ENCODE results near the gene GABRD.

The GABRD gene

DNA sequence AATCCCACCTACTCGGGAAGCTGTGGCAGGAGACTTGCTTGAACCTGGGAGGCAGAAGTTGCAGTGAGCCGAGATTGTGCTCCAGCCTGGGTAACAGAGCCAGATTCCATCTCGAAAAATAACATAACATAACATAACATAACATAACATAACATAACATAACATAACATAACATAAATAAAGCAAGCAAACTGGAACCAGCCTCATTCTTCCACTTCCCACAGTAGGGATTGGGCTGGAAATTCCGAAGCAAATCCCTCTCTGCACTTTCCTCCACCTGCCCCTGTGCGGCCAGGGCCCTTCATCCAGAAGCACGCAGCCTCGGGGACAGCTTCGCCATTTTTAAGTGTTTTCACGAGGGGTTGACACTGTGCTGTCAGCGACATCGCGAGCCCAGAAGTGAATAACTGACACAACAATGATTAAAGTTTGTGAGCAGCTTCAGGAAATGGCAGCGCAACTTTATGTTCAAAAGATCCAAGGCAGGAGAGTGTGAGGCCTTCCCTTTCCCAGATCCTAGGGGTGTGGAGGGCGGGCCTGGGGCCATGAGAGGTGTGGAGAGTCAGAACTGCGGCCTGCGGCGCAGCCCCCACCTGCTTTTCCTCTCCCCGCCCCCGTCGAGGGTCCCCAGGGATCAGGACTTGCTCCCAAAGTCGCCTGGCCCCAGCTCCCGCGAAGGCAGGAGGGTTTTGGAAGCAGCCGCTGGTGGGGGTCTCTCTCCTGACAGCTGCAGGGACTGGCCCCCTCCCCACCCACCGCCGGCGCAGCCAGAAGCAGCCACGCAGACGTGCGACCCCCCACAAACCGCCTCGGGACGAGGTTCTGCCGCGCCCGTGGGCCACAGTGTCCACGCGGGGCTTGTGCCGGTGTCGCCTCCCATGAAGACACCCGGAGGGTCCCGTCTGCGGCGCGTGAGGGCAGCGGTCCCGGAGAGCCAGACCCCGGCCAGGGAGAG lies 651 bp upstream of the GABRD start:
- no peak for DNase-seq (ENCODE audit: low read depth in 2 of 2)

DNA sequence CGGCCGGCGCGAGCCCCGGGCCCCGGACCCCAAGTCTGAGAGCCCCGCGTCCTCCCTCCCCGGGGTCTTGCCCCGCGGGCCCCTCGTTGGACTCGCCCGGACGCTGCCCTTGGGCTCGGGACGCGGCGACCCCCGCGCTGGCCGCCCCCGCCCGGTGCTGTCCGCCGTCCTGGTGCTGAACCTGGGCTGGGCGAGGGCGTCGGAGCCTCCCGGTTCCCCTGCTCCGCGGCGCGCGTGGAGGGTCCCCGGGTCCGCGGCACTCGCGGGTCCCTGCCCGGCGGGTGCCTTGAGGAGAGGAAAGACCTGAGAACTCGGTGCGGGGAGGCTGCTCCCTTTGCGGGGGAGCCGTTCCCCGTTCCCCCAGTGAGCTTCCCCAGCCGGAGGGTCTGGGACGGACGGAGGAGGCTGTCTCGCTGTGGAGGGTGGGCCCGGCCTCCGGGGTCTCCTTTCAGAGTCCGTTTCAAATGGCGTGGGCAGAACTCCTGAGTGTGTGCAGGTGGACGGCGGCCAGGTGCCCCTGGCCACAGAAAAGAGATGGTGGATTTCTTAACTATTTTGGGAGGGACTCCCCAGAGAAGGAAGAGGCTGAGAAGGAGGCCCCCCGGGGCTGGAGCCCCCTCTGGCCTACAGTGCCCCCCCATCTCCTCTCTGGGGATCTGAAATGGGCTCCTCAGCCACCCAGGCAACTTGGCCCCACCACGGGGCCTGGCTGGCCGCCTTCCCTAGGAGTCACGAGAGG lies 595 bp downstream of the GABRD start:
- DNase-seq (ENCODE audit: low read depth in 2 of 2): no peak

DNA sequence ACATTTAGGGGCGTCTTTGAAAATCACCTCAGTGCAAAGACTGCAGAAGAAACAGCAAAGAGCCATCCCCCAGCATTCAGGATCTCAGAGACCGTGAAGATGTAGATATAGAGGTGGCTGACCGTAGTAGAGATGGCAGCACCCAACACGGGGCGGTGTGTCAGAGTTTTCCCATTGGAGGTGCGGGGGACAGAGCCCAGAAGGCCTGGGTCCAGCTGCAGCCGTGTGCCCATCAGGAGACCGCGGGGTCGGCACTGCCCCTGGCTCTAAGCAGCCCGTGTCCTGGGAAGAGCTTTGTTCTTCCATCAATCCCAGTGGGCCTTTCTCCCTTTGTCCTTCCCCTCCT lies 1.1 kb downstream of the GABRD start:
- DNase-seq (ENCODE audit: low read depth in 2 of 2): no peak

DNA sequence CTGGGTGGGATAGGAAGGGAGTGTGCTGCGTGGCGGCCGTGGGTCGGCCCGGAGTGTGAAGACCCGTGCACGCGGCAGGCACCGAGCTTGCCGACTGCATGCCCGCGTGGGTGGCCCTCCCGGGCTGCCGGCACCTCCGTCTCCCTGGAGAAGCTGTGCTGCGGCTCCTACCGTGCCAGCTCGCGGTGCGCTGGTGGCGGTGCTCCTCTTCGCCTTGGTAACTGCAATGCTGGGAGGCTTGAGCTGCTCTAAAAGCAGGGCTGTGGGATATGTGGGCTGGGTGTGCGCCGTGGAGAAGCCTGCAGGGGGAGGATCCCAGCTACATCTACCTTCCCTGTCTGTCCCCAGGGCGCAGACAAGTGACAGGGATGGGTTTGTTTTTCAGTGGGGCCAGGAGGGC lies 2.4 kb downstream of the GABRD start:
- no peak for DNase-seq (ENCODE audit: low read depth in 2 of 2)

DNA sequence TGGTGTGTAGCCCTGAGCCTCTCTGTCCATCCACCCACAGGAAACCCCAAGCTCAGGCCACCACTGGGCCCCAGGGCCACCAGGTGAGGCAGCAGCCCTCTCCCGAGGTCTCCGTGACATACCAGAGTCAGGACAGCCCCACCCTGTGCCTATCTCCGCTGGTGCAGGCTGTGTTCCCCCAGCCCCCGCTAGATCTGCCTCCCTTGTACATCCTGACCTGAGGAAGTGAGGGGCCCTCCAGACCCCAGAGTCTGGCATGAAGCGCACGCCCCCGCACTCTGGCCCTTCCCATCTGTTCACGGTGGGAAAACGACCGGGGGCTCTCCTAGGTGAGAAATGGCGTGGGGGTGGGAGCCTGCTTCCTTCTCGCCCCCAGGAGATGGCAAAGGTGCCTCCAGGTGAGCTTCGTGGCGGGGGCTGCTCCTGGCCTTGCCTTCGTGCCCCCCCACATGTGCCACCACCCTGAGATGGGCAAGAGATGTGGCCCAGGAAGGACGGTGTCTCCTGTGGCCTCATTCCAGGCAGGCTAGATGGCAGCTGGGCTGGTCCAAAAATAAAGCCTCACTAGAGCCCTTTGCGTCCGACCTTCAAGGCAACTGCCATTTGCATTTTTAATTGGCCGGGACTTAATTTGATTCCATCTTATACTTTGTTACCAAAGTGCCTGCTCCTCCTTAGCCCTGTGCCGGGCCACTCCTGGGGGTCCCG lies 3.1 kb downstream of the GABRD start:
- no peak for DNase-seq (ENCODE audit: low read depth in 2 of 2)

DNA sequence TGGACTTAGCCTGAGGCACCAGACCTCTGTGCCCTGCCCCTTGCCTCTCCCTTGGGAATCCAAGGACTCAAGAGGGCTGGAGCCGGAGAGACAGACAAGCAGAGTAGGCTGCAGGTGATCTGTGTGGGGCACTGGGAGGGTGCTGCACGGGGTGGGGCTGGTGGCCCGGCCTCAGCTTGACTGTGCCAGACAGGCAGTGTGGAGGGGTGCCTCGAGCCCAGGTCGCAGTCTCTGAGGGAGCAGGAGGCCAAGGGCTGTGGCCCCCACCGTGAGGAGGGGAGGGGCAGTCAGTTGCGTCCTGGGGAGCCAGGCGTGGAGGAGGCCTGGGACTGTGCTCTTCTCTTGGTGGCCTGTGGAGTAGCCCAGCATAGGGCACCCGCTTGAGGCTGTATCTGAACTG lies 4.0 kb downstream of the GABRD start:
- no peak for DNase-seq (ENCODE audit: low read depth in 2 of 2)

DNA sequence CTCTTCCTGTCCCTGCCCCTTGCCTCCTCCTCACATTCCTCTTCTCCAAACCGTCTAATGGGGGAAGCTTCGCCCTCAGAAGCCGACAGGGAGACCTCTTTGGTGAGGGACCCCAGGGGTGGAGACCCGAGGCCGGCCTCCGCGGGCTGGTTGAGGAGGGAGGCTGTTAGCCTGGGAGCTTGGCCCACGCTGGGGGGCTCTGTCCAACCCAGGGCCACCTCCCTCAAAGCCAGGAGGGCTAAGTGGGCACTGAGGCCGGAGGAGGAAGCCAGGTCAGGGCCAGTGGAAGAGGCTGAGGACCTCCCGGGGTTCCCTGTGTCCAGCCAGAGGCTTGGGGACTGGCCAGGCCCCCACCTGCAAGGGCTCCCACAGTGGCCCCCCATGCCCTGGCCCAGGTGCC lies 5.3 kb downstream of the GABRD start:
- DNase-seq (ENCODE audit: low read depth in 2 of 2): no peak

DNA sequence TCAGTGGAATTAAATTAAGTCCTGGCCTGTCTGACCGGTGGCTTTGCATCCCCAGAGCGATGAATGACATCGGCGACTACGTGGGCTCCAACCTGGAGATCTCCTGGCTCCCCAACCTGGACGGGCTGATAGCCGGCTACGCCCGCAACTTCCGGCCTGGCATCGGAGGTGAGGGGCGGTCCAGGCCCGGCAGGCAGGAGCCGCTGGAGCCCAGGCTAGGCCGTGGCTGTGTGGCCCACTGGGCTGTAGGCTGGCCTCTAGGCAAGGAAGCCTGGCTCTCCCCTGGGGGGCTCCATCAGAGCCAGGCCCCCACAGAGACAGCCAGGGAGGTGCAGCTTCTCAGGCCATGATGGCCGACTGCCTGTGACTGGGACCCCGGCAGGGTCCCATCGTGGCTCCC lies 5.7 kb downstream of the GABRD start:
- no peak for DNase-seq (ENCODE audit: low read depth in 2 of 2)

DNA sequence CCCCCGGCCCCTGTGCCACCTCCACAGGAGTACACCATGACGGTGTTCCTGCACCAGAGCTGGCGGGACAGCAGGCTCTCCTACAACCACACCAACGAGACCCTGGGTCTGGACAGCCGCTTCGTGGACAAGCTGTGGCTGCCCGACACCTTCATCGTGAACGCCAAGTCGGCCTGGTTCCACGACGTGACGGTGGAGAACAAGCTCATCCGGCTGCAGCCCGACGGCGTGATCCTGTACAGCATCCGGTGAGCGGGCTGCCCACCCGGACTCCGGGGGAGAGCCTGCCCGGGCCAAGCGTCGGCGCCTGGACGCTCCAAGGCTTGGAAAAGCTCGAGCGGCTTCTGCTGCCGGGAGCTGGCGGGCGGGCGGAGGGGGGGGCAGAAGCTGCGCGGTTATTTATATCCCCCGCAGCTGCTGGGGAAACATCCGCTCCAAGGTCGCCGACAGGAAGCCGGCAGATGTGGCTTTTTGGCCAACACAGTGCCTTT lies 6.4 kb downstream of the GABRD start:
- no peak for DNase-seq (ENCODE audit: low read depth in 2 of 2)

DNA sequence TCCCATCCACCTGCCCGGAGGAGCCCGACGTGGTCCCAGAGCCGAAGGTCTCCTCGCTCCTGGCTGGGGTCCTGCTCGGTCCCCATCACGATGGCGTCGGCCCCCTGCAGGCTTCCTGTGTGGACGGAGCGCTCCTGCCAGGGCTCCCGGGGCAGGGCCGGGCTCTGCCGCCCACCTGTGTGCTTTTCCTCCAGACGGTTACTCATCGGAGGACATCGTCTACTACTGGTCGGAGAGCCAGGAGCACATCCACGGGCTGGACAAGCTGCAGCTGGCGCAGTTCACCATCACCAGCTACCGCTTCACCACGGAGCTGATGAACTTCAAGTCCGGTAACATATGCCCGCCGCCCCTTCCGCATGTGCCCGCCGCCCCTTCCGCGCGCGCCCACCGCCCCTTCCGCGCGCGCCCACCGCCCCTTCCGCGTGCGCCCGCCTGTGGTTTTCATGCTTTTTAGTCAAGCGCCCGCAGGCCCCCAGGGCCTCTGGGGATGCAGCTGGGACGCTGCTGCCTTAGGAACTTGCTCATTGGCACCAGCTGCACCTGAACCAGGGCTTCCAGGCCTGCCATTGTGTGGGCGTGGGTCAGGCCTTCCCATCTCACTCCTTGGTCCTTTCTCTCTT lies 8.9 kb downstream of the GABRD start:
- no peak for DNase-seq (ENCODE audit: low read depth in 2 of 2)

DNA sequence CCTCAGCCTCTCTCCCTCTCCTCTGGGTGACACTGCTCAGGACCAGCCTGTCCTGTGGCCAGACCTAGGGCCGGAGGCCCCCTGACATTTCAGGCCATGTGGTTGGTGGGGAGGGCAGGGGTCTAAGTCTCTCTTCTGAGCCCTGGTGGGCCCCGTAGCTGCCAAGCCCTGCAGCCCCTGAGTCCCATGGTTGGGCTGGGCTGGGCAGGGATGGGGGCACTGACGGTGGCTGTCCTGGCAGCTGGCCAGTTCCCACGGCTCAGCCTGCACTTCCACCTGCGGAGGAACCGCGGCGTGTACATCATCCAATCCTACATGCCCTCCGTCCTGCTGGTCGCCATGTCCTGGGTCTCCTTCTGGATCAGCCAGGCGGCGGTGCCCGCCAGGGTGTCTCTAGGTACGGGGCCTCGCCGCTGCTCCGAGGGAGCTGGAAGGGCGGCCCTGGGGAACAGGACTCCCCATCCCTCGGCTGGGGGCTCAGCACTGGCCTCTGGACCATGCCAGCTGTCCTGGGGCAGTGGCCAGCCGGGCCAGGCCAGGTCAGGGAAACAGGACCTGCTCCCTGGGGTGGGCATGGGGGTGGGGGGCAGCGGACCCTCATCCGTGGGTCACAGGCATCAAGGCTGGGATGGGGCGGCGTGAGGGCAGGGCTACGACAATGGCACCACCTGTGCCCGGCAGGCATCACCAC lies 9.9 kb downstream of the GABRD start:
- DNase-seq (ENCODE audit: low read depth in 2 of 2): no peak

DNA sequence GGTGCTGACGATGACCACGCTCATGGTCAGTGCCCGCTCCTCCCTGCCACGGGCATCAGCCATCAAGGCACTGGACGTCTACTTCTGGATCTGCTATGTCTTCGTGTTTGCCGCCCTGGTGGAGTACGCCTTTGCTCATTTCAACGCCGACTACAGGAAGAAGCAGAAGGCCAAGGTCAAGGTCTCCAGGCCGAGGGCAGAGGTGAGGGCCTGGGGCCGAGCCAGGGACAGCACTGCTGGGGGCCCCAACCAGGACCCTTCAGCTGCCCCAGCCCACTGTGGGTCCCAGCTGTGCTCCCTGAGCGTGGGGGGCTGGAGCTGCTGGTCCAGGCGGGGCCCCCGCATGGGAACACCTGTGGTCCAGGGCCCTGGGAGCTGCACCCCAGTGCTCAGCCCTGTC lies 10.4 kb downstream of the GABRD start:
- DNase-seq (ENCODE audit: low read depth in 2 of 2): no peak

DNA sequence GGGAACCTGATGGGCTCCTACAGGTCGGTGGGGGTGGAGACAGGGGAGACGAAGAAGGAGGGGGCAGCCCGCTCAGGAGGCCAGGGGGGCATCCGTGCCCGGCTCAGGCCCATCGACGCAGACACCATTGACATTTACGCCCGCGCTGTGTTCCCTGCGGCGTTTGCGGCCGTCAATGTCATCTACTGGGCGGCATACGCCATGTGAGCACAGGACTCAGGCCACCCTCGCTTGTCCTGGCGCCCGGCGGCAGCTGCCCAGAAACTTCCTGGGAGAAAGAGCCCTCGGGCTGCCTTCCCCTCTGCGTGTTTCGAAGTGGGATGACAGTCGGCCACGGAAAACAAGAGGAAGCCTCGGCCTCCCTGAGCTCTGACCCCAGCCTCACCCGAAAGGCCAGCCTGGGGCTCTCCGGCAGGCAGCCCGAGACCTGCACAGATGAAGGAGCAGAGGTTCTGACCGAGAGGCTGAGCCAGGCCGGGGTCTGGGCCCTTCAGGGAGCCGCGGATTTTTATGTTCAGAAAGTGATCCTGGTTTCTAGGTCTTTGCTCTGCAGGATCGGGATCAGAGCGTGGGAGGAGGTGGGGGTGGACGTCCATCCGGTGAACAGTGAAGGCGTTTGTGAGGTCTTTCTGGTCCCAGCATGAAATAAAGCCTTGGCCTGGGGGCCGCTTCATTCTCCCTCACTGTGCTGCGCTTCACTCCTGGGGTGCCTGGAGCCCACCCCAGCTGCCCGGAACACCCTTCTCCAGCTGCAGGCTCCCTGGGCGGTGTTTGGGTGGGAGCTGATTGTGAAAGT lies 11.1 kb downstream of the GABRD start:
- no peak for DNase-seq (ENCODE audit: low read depth in 2 of 2)

DNA sequence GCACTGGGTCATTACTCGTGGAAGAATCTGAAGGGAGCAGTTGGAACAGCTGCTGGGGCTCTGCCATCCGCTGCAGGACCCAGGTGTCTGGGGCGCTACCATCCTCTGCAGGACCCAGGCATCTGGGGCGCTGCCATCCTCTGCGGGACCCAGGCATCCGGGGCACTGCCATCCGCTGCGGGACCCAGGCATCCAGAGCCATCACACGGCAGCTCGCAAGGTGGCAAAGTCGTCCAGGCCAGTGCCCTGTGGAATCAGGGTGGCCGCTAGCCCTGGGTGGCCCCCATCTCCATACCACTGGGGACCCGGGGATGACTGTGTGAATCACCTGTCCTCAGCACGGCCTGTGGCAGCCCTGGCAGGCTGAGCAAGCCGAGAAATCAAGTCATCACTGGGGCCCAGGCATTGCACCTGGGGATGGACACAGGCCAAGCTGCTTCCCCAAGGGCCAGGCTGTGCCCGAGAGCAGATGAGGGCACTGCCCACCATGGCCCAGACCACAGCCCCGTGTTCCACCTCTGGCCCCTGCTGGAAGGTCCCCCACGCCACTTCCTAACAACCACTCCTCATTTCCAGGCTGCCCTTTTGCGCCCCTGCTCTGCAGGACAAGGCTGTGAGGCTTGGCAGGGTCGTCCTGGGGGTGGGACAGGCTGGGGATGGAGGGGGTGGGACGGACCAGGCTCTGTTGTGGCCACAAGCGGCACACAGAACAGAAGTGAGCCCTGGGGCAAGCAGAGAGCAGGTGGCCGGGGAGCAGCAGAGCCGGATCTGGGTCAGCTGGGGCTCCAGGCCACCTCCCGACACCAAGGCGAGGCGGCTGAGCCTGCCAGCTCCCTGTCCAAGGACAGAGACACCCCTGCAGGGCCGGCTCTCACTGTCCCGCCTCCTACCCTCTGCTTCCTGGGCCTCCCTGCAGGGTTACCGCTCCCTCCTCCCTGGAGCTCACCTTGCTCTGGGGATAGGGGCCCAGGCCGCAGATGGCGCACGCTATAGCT lies 12.7 kb downstream of the GABRD start:
- no peak for DNase-seq (ENCODE audit: low read depth in 2 of 2)

DNA sequence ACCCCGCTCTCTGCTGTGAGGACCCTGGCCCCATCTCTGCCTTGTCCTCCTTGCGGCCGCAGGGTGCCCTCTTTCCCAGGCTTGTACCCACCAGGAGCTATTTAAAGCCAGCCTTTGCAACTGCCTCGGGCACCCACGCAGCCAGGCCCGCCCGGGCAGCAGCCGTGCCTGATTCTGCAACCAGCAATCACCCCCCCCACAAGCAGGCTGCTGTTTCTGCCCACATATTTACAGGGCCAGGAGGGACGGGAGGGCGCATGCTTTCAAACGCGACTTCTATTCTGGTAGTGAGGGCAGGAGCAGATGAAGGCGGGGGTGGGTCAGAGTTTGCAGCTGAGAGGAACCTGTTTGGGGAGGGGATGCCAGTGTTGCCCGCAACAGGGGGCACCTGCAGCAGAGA lies 13.6 kb downstream of the GABRD start:
- DNase-seq (ENCODE audit: low read depth in 2 of 2): no peak

DNA sequence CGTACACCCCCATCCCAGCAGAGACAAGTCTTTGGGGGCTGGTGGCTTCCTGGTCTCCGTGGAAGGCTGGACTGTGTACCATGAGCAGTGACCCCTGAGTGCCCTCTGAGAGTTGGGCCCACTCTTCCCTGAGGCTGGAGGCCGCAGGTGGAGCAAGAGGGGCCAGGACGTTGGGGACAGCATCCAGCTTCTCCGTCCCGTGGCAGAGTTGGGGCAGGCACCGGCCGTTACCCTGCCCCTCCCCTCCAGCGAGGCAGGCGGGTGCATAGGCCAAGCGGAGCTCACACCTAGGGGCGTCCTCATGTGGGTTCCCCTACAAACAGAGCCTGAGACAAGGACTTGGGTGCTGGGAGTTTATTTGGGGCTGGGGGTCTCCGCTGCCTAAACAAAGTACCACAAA lies 14.0 kb downstream of the GABRD start:
- DNase-seq (ENCODE audit: low read depth in 2 of 2): no peak

DNA sequence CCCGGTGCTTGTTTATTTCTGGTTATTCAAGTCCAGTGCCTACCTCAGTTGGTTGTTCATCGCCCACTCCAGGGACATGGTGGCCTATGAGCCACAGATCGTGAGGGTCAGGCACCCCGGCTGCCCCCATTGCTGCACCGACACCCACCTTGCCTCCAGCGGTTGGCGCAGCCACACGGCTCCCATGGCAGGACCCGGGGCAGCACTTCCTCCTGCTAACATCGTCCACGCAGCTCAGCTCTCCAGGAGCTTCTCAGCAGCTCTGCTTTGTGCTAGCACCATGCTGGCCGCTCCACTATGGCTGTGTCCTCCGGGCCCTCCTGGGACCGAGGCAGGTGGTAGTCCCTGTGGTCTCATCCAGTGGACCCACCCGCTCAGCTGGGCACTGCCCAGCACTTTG lies 17.1 kb downstream of the GABRD start:
- DNase-seq (ENCODE audit: low read depth in 2 of 2): no peak

DNA sequence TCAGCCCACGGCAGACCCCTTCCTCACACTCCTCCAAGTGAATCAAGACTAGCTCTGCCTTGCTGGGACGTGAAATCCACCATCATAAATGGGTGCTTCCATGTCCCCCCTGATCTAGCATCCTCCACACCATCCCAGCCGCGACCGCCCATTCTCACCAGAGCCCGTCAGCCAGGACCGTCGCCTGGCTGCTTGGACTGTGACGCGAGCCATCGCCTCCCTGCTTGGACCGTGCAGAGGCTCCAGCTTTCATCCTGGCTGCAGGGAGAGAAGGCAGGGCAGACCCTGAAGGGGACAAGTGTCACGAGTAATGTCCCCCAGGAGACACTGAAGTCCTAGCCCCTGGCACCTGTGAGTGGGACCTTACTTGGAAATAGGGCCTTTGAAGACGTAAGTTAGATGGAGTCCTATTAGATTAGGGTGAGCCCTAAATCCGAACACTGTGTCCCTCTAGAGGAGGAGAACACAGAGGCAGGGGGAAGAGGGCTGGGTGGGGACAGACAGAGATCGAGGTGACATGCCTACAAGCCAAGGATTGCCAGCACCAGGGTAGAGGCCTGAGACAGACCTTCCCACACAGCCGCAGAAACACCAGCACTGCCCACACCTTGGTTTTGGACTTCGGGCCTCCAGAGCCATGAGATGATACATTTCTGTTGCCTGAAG lies 18.3 kb downstream of the GABRD start:
- no peak for DNase-seq (ENCODE audit: low read depth in 2 of 2)

DNA sequence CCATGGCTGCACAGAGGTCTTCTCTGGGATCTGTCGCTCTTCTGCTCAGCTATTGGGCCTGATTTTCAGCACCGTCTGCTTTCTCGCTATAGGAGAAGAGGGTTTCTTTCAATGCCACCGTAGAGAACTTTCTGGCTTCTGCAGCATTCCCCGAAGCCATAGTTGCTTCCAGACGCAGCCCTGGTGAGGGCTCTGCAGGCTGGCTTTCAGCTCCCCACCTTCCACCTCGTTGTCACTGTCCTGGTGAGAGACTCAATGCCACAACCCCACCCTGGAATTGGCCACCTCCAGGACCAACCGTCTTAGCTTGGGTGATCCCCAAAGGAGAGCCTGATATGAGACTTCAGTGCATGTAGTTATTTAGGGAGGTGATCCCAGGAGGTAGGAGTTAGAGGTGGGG lies 19.1 kb downstream of the GABRD start:
- no peak for DNase-seq (ENCODE audit: low read depth in 2 of 2)
